ENCODE results near the gene APOL5. TPM values are rescaled to one million over a fixed set of nuclear protein-coding genes. Genes with fewer than 3 reads are reported as not detected.

The APOL5 gene
- total and polyA plus RNA-seq, 9 of the 15 experiments (the other 6 are each of a cell fraction or from before 2014, with no cell fraction given) = not detected

GRCh38 chr22:35734517-35734827, 16.8 kb downstream of the APOL5 start:
- FAIRE-seq = no peak
- no TSS peak for BruUV-seq (replicated peaks)
- CTCF ChIA-PET (ENCODE audit: low intra/inter-chr PET ratio) = no interaction called here

More at GRCh38 chr22:35734517-35734827, 16.8 kb downstream of the APOL5 start:
- no peaks in the 10 kb centered on the region for H4K20me1 ChIP-seq (replicated peaks; ENCODE audit: control insufficient read depth, insufficient read depth, low read length)
- H3K36me3 ChIP-seq (ENCODE audit: control insufficient read depth, insufficient read depth, low read length) = no peaks in the 10 kb centered on the region
- POLR2A ChIA-PET = no interaction called here
- no peak overlapping the region for H3K4me2 ChIP-seq (ENCODE audit: insufficient read depth, low read length)
- H3K4me1 ChIP-seq (replicated peaks in 1 of 2; ENCODE audit: control insufficient read depth in 2 of 2, insufficient read depth in 2 of 2, low read length in 2 of 2) = no peaks in the 10 kb centered on the region
- H3K79me2 ChIP-seq (ENCODE audit: control insufficient read depth, insufficient read depth, low read length) = no peaks in the 10 kb centered on the region
- H3K27ac ChIP-seq (ENCODE audit: extremely low read depth, low read depth, low read length) = no peak overlapping the region
- no peak overlapping the region for H3K4me3 ChIP-seq
- no peak for TF ChIP-seq TCF3 (CRISPR knock-in tag; IDR thresholded peaks at IDR 0.05)
- TF ChIP-seq ETS1 (conservative IDR thresholded peaks at IDR 0.05; ENCODE audit: control insufficient read depth, low read depth, low read length) = no peak
- no peak for TF ChIP-seq MXD1 (CRISPR knock-in tag; IDR thresholded peaks at IDR 0.05; ENCODE audit: borderline replicate concordance, poor library complexity, severe bottlenecking)
- no peak for TF ChIP-seq PRDM10 (IDR thresholded peaks at IDR 0.05; ENCODE audit: partially characterized antibody)
- no peak for TF ChIP-seq PCBP1 (IDR thresholded peaks at IDR 0.05; ENCODE audit: low read depth, low read length, poor library complexity, severe bottlenecking)
- TF ChIP-seq COPS2 (conservative IDR thresholded peaks at IDR 0.05) = no peak
- no peak for TF ChIP-seq ZFX (CRISPR knock-in tag; IDR thresholded peaks at IDR 0.05)
- TF ChIP-seq HNRNPK (IDR thresholded peaks at IDR 0.05; ENCODE audit: low read depth, low read length, poor library complexity, severe bottlenecking) = no peak
- no peak for TF ChIP-seq PREB (CRISPR knock-in tag; IDR thresholded peaks at IDR 0.05)
- no peak for TF ChIP-seq XRCC3 (IDR thresholded peaks at IDR 0.05)
- TF ChIP-seq ZKSCAN1 (IDR thresholded peaks at IDR 0.05; ENCODE audit: low read depth, low read length) = no peak
- no peak for TF ChIP-seq ZNF518B (CRISPR knock-in tag; IDR thresholded peaks at IDR 0.05)
- TF ChIP-seq ESRRB (CRISPR knock-in tag; IDR thresholded peaks at IDR 0.05; ENCODE audit: borderline replicate concordance) = no peak
- WGBS (ENCODE audit: insufficient coverage, low coverage, missing lambda C conversion rate) = 57% methylated on average over 5 of the region's 7 CpGs
- intact Hi-C loops (cut with micrococcal nuclease) = no loop called here
- H3K27me3 ChIP-seq (ENCODE audit: control insufficient read depth in 2 of 2, insufficient read depth in 2 of 2, low read length in 2 of 2) = peaks cover 10 to 18% of the 10 kb centered on the region in 2 experiments; a peak in 4 of 5 replicates
- peaks cover under 1% of the 10 kb centered on the region for H3K9me1 ChIP-seq (ENCODE audit: control insufficient read depth, insufficient read depth, low read length)
- DNase-seq (ENCODE audit: extremely low read depth in 1 of 4, low spot score in 3 of 4) (no peak), ATAC-seq (no peak)
- no peak overlapping the region for H2AFZ ChIP-seq (ENCODE audit: low read depth, low read length)
- H3K9me3 ChIP-seq (replicated peaks; ENCODE audit: control insufficient read depth, insufficient read depth, low read depth, low read length) = no peaks in the 10 kb centered on the region
- in situ Hi-C loops (cut with MboI) = no loop called here
- no peak overlapping the region for H3K9ac ChIP-seq (ENCODE audit: insufficient read depth in 1 of 2, low read depth in 2 of 2, low read length in 2 of 2)
